Thymus (tissue), 11 donors: Measurements from ENCODE around the gene ATF1. TPM values are rescaled to one million over a fixed set of nuclear protein-coding genes. Genes with fewer than 3 reads are reported as not detected.

Source experiments
- DNase-seq, 9 donors: peaks; one replicate each; pipeline ENCODE4 v3.0.0-alpha.2; 2013; ENCODE audit warnings: low spot score in 9 of 9, low read depth in 6 of 9, missing footprints in 1 of 9
- H3K27ac ChIP-seq, 2 donors: one replicate each; pipeline ENCODE4 v1.5.1; 2013; ENCODE audit warnings: control low read depth in 1 of 2, low read depth in 1 of 2, low read length in 1 of 2, mild to moderate bottlenecking in 1 of 2, moderate library complexity in 1 of 2
- H3K27me3 ChIP-seq, 2 donors: one replicate each; pipeline ENCODE4 v1.5.1; 2013; ENCODE audit warnings: low read length in 1 of 2; ENCODE audit not compliant: control insufficient read depth in 2 of 2, insufficient read depth in 1 of 2
- H3K36me3 ChIP-seq, 2 donors: one replicate each; pipeline ENCODE4 v1.5.1; 2013; ENCODE audit warnings: low read length in 1 of 2, mild to moderate bottlenecking in 1 of 2, moderate library complexity in 1 of 2; ENCODE audit not compliant: control insufficient read depth in 2 of 2, insufficient read depth in 2 of 2
- H3K4me1 ChIP-seq, 2 donors: one replicate each; pipeline ENCODE4 v1.5.1; 2013; ENCODE audit warnings: low read length in 2 of 2; ENCODE audit not compliant: control insufficient read depth in 2 of 2, insufficient read depth in 2 of 2
- H3K4me3 ChIP-seq, 2 donors: one replicate each; pipeline ENCODE4 v1.5.1; 2013; ENCODE audit warnings: low read length in 2 of 2, control low read depth in 1 of 2, mild to moderate bottlenecking in 1 of 2
- H3K9me3 ChIP-seq, 2 donors: one replicate each; pipeline ENCODE4 v1.5.1; 2013; ENCODE audit warnings: low read length in 1 of 2, mild to moderate bottlenecking in 1 of 2; ENCODE audit not compliant: control insufficient read depth in 2 of 2, insufficient read depth in 1 of 2
- WGBS: extraction: QIAGEN DNeasy Blood & Tissue Kit; methylation state at CpG from one replicate; pipeline ENCODE4 v1.1.7; 2013; 5-methylcytosine and 5-hydroxymethylcytosine counted together
- polyA plus RNA-seq: library from polyadenylated mRNA; stranded (reverse); fragments of 200-250 nt; gene quantifications from one replicate; pipeline ENCODE4 v1.2.3, GENCODE V29; 2013
- total RNA-seq: library from RNA; stranded (reverse); fragments of 120-200 nt; gene quantifications from one replicate; pipeline ENCODE4 v1.2.4, GENCODE V29; 2013
- donor health status: healthy.

The ATF1 gene
- total and polyA plus RNA-seq, 2 donors, result 19.4 to 62.1 TPM

DNA sequence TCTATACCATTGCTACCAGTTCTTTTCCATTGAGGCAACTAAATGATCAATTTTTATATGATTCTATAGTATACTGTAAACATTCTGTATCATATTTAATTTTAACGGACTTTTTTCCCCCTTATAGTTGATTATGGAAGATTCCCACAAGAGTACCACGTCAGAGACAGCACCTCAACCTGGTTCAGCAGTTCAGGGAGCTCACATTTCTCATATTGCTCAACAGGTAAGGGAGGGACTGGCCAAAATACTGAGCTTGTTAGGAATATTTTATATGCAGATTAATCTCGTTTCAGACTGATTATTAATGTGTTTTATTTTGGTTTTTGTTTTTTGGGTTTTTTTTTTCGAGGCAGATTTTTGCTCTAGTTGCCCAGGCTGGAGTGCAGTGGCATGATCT is 16.1 kb downstream of the ATF1 start:
- H3K4me3 ChIP-seq, result no peak overlapping the region
- no peaks in the 10 kb centered on the region for H3K9me3 ChIP-seq
- no peak overlapping the region for H3K27ac ChIP-seq
- peaks cover 5 to 9% of the 10 kb centered on the region in 2 donors for H3K36me3 ChIP-seq
- no peaks in the 10 kb centered on the region for H3K27me3 ChIP-seq
- H3K4me1 ChIP-seq, result peaks cover 0 to 5% of the 10 kb centered on the region in 2 donors
- no peak for DNase-seq
- WGBS, result 96% methylated on average over 4 of the region's 4 CpGs

DNA sequence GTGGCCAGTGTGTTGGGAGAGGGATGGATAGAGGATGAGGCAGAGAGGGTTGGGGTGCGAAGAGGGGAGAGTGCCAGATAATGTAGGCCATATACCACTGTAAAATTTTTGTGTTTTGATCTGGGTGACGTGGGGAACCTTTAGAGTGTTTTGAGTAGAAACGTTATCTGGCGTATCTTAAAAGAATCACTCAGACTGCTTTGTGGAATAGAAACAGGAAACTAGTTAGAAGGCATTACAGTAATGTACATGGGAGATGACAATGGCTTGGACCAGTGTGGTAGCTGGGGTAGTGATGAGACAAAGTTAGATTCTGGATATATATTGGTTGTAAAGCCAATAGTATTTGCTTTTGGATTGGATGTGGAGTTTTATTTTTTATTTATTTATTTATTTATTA is 20.6 kb downstream of the ATF1 start:
- Histone ChIP-seq H3K36me3 (peaks cover 17 to 24% of the 10 kb centered on the region in 2 donors), H3K27ac (no peak overlapping the region), H3K9me3 (peaks cover 0 to 3% of the 10 kb centered on the region in 2 donors), H3K4me3 (no peak overlapping the region), H3K4me1 (peaks cover 0 to 5% of the 10 kb centered on the region in 2 donors), H3K27me3 (no peaks in the 10 kb centered on the region)
- peak in 2 of 9 donors; percentile 16 to 43 for DNase-seq
- whole genome bisulfite sequencing, result 68% methylated on average over 4 of the region's 4 CpGs

DNA sequence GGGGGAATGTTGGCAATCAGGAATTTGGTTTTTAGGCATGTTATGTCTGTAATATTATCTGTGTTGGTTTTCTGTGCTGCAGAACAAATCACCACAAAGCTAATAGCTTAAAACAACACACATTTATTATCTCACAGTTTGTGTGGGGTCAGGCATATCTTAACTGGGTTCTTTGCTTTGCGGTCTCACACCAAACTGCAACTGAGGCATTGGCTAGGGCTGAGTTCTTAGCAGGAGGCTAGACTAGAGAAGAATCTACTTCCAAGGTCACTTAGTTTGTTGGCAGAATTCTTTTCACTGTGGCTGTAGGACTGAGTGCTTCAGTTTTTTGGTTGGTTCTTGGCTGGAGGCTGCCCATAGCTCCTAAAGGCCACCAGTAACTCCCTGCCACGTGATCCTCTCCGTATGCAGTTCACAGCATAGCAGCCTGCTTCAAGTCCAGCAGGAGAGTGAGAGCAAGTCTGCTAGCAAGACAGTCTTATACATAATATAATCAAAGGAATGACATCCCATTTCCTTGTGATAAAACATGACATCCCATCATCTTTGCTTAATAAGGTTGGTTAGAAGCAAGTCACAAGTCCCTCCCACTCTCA is 21.6 kb downstream of the ATF1 start:
- Histone ChIP-seq H3K36me3 (peaks cover 16 to 24% of the 10 kb centered on the region in 2 donors), H3K4me3 (no peak overlapping the region), H3K9me3 (peaks cover 0 to 3% of the 10 kb centered on the region in 2 donors), H3K27me3 (no peaks in the 10 kb centered on the region), H3K4me1 (peaks cover 0 to 5% of the 10 kb centered on the region in 2 donors), H3K27ac (no peak overlapping the region)
- no peak for DNase-seq
- 97% methylated on average over 3 of the region's 3 CpGs for WGBS

DNA sequence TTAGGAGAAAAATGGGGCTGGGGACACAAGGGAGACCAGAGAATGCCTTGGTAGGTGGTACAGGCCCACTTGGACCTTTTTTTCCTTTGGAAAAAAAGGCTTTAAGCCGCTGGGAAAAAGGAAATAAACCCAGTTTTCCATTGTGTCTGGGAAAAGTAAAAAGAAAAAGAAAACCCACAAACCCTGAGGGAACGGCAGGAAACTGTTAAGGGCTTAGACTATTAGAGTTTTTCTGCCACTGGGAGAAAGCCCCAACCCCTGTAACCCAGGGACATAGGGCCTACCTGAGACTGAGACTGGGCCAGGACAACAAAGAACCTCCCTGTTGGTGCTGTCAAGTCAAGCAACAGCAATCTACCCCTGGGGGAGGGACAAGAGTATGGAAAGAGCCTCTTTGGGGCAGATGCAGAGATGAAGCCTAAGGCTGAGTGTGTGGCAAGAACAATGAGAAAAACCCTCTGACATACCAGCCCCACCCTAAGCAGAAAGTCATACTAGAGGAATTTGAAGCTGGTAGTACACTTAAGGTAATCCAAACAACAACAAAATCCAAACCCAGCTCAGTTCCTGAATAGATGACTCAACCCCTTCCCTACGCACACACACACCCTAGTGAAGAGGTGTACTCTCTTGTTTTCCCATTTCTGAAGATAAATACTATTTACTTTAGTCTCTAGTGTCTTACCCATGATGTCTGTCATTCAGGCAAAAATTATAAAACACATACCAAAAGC is 22.8 kb downstream of the ATF1 start:
- no peak for DNase-seq
- WGBS, result 93% methylated on average over 3 of the region's 3 CpGs
- peaks cover 11 to 19% of the 10 kb centered on the region in 2 donors for H3K36me3 ChIP-seq

DNA sequence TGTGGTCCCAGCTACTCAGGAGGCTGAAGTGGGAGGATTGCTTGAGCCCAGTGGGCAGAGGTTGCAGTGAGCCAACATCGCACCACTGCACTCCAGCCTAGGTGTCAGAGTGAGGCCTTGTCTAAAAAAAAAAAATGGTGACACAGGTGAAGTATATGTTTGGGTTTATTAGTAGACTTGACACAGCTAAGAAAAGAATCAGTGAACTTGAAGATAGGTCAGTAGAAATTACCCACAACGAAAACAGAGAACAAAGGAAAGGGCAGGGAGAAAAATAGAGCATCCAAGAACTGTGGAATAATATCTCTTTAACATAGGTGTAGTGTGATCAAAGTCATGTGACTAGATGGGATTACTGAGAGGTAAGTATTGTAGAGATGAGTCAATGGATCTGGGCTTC is 23.7 kb downstream of the ATF1 start:
- no peaks in the 10 kb centered on the region for H3K27me3 ChIP-seq
- no peak overlapping the region for H3K27ac ChIP-seq
- 100% methylated on average over 2 of the region's 2 CpGs for WGBS
- H3K4me1 ChIP-seq, result peaks cover 0 to 5% of the 10 kb centered on the region in 2 donors
- no peak for DNase-seq
- H3K9me3 ChIP-seq, result peaks cover 0 to 3% of the 10 kb centered on the region in 2 donors
- peaks cover 11 to 19% of the 10 kb centered on the region in 2 donors for H3K36me3 ChIP-seq
- no peak overlapping the region for H3K4me3 ChIP-seq

More for the DNA sequence above, 22.8 kb downstream of the ATF1 start:
- no peak overlapping the region for H3K27ac ChIP-seq
- no peak overlapping the region for H3K4me3 ChIP-seq
- peaks cover 0 to 3% of the 10 kb centered on the region in 2 donors for H3K9me3 ChIP-seq
- H3K4me1 ChIP-seq, result peaks cover 0 to 5% of the 10 kb centered on the region in 2 donors
- H3K27me3 ChIP-seq, result no peaks in the 10 kb centered on the region

DNA sequence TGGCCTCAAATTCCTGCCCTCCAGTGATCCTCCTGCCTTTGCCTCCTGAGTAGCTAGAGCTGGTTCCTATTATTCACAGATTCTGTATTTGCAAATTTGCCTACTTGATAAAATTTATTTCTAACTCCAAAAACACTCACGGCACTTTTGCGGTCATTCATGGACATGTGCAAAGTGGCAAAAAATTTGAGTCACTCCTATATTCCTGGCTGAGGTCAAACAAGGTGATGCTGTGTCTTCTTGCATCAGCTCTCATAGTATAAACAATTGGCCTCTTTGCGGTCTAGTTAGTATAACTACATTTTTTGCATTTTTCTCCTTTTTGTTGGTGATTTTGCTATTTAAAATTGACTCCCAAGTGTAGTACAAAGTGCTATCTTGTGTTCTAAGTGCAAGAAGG is 24.7 kb downstream of the ATF1 start:
- Histone ChIP-seq H3K27me3 (no peaks in the 10 kb centered on the region), H3K27ac (no peak overlapping the region), H3K4me1 (peaks cover 0 to 5% of the 10 kb centered on the region in 2 donors), H3K9me3 (peaks cover 0 to 3% of the 10 kb centered on the region in 2 donors), H3K36me3 (peaks cover 9 to 19% of the 10 kb centered on the region in 2 donors), H3K4me3 (no peak overlapping the region)
- 98% methylated on average over 3 of the region's 3 CpGs for WGBS
- DNase-seq, result no peak

DNA sequence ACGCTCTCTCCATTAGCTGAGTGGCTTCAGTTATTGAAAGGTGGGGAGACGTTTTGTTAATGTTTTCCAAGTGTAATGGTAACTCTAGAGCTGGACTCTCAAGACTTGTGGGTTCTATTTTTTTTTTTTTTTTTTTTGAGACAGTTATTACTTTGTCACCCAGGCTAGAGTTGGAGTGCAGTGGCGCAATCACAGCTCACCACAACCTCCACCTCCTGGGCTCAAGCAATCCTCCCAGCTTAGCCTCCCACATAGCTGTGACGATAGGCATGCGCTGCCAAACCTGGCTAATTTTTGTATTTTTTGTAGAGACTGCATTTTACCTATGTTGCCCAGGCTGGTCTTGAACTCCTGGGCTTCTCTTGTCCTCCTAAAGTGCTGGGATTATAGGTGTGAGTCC is 26.2 kb downstream of the ATF1 start:
- Histone ChIP-seq H3K27ac (no peak overlapping the region), H3K9me3 (peaks cover 0 to 3% of the 10 kb centered on the region in 2 donors), H3K36me3 (peaks cover 9 to 19% of the 10 kb centered on the region in 2 donors), H3K27me3 (no peaks in the 10 kb centered on the region), H3K4me1 (no peaks in the 10 kb centered on the region), H3K4me3 (no peak overlapping the region)
- DNase-seq, result no peak
- 98% methylated on average over 5 of the region's 5 CpGs for WGBS

DNA sequence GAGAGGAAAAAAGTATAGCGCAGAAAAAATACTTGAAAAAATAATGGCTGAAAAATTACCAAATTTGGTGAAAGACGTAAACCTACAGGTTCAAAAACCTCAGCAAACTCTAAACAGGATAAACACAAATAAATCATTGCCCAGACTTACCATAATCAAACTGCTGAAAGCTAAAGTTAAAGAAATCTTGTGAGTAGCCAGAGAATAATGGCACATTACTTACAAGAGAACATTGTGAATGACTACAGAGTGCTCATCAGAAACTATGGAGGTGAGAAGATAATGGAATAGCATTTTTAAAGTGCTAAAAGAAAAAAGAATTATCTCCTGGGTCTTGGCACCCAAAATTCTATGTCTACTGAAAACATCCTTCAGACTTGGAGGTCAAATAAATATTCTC is 36.0 kb downstream of the ATF1 start:
- over 99% methylated on average over 2 of the region's 2 CpGs for WGBS
- no peak overlapping the region for H3K4me3 ChIP-seq
- H3K27me3 ChIP-seq, result no peaks in the 10 kb centered on the region
- peaks cover 33 to 45% of the 10 kb centered on the region in 2 donors for H3K36me3 ChIP-seq
- no peak overlapping the region for H3K27ac ChIP-seq
- no peak for DNase-seq
- H3K9me3 ChIP-seq, result peaks cover 2 to 18% of the 10 kb centered on the region in 2 donors
- H3K4me1 ChIP-seq, result no peaks in the 10 kb centered on the region

DNA sequence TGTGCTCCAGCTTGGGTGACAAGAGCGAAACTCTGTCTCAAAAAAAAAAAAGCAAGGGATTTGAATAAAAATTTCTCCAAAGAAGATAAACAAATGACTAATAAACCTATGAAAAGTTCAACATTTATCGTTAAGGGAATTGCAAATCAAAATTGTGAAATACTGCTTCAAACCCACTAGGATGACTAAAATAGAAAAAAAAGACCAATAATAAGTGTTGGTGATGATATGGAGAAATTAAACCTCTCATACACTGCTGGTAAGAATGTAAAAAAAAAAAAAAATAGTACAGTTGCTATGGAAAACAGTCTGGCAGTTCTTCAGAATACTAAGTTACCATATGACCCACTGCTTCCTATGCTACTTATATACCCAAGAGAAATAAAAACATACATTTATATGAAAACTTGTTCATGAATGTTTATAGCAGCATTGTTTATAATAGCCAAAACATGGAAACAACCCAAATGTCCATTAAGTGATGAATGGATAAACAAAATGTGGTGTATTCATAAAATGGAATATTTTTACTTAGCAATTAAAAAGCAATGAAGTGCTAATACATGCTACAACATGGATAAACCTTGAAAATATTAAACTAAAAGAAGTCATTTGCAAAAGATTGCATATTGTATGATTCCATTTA is 39.5 kb downstream of the ATF1 start:
- H3K27ac ChIP-seq, result no peak overlapping the region
- H3K27me3 ChIP-seq, result no peaks in the 10 kb centered on the region
- no peaks in the 10 kb centered on the region for H3K4me1 ChIP-seq
- H3K4me3 ChIP-seq, result no peak overlapping the region
- over 99% methylated on average over 2 of the region's 2 CpGs for WGBS
- DNase-seq, result no peak
- peaks cover 2 to 14% of the 10 kb centered on the region in 2 donors for H3K9me3 ChIP-seq
- H3K36me3 ChIP-seq, result peaks cover 16 to 29% of the 10 kb centered on the region in 2 donors
